HepG2 (cell line): ENCODE results near the gene SLC2A2. TPM values are rescaled to one million over a fixed set of nuclear protein-coding genes. Genes with fewer than 3 reads are reported as not detected.

Experiments
- BRD4 ChIP-seq: sonication (generic); formaldehyde crosslinking; IDR thresholded peaks from 2 replicates; pipeline ENCODE4 v1.4.0; 2020; ENCODE audit warnings: missing genetic modification reagents
- CEBPG ChIP-seq: IDR thresholded peaks from 2 replicates; pipeline ENCODE4 v1.6.1; 2016
- FLYWCH1 ChIP-seq: sonication (generic); formaldehyde crosslinking; IDR thresholded peaks from 2 replicates; pipeline ENCODE4 v1.8.1; 2023; ENCODE audit warnings: mild to moderate bottlenecking, missing genetic modification reagents
- FOXP1 ChIP-seq, 2 experiments: fragments of 450-650 bp in 1 of 2; IDR thresholded peaks; 2 replicates each; pipeline ENCODE4 v1.6.1; 2017 to 2018; ENCODE audit warnings: antibody characterized with exemption in 1 of 2
- SOX13 ChIP-seq, 3 experiments: fragments of 450-650 bp in 1 of 3; sonication (generic) in 1 of 3; formaldehyde crosslinking in 1 of 3; IDR thresholded peaks in 2 of 3; conservative IDR thresholded peaks in 1 of 3; 2 replicates each; pipeline versions ENCODE4 v1.5.0 to v1.6.1; 2016 to 2020; ENCODE audit warnings: antibody characterized with exemption in 1 of 3, mild to moderate bottlenecking in 1 of 3, missing compliant biosample characterization in 1 of 3, missing genetic modification reagents in 1 of 3, moderate library complexity in 1 of 3
- SPEN ChIP-seq: sonication (generic); formaldehyde crosslinking; IDR thresholded peaks from 2 replicates; pipeline ENCODE4 v1.5.1; 2020; ENCODE audit warnings: low read depth, mild to moderate bottlenecking, missing genetic modification reagents
- ZNF121 ChIP-seq: sonication (generic); formaldehyde crosslinking; IDR thresholded peaks from 2 replicates; pipeline ENCODE4 v1.5.0; 2020; ENCODE audit warnings: mild to moderate bottlenecking, missing genetic modification reagents
- ZNF331 ChIP-seq: sonication (generic); formaldehyde crosslinking; IDR thresholded peaks from 2 replicates; pipeline ENCODE4 v1.4.0; 2020; ENCODE audit warnings: missing genetic modification reagents
- polyA plus RNA-seq, 8 experiments: library from polyadenylated mRNA; depleted of rRNA in 3 of 8; stranded (reverse) in 7 of 8; unstranded in 1 of 8; fragments of >200 nt; fragmentation: Illumina TruSeq in 4 of 8; extraction: Trizol in 4 of 8; gene quantifications; 2 replicates each; pipeline versions ENCODE4 v1.2.1 to v1.2.3, GENCODE V29; 2011 to 2016; ENCODE audit warnings: low read depth in 4 of 8, missing spikeins in 1 of 8, mixed read lengths in 1 of 8; ENCODE audit not compliant: insufficient read depth in 1 of 8
- total RNA-seq, 5 experiments: library from RNA; depleted of rRNA; stranded (reverse); fragments of >200 nt; fragmentation: Illumina TruSeq; extraction: Trizol; gene quantifications; 2 replicates each; pipeline ENCODE4 v1.2.3, GENCODE V29; 2016; ENCODE audit warnings: low read depth in 1 of 5
- TF ChIP-seq, protein P1 (sequence below): sonication (generic); formaldehyde crosslinking; conservative IDR thresholded peaks from 2 replicates; pipeline ENCODE4 v1.8.0; 2022; ENCODE audit warnings: missing genetic modification reagents
- TF ChIP-seq, protein P2 (sequence below): sonication (generic); formaldehyde crosslinking; conservative IDR thresholded peaks from 2 replicates; pipeline ENCODE4 v1.4.0; 2020; ENCODE audit warnings: mild to moderate bottlenecking, missing genetic modification reagents, moderate library complexity
- TF ChIP-seq, protein P3 (sequence below): IDR thresholded peaks from 2 replicates; pipeline ENCODE4 v1.6.1; 2012; ENCODE audit warnings: low read depth, low read length, improper control_type of control experiment

The SLC2A2 gene
- total and polyA plus RNA-seq, 2 of the 13 experiments (the other 11 are each of a cell fraction or from before 2014, with no cell fraction given) = 19.5 to 23.2 TPM

DNA sequence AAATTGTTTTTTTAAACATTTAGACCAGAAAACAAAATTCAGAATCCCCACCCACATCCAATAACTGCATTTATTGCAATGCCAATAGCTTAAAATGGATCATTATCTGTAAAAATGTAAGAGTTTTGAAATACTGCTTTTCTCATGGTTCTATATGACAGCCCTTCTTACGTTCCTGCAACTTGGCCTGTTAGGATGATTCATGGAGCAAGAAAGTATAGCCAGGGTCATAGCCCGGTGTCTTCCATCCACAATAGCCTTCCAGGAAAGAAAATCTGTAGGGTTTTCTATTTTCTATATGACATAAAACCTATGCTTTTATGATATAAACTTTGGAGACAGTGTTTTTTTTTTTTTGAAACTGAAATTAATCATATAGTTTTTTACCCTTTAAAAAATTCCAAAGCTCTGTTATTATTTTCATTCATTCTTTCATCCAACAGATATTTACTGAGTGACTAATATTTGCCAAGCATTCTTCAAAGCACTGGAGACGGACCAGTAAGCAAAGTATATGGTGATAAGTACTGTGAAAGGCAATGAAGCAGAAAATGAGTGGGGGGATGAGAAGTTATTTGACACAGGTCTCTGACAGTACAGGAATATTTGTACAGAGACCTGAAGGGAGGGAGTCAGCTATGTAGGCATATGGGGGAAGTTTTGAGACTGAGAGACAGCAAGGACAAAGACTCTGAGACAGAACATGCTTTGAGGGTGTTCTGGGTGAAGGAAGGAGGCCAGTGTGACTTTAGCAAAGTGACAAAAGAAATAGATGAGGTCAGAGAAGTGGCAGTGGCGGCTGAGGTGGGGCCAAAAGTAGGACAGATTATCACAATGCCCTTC lies 29.0 kb upstream of the SLC2A2 start (continued):
- TF ChIP-seq, protein P1, sequence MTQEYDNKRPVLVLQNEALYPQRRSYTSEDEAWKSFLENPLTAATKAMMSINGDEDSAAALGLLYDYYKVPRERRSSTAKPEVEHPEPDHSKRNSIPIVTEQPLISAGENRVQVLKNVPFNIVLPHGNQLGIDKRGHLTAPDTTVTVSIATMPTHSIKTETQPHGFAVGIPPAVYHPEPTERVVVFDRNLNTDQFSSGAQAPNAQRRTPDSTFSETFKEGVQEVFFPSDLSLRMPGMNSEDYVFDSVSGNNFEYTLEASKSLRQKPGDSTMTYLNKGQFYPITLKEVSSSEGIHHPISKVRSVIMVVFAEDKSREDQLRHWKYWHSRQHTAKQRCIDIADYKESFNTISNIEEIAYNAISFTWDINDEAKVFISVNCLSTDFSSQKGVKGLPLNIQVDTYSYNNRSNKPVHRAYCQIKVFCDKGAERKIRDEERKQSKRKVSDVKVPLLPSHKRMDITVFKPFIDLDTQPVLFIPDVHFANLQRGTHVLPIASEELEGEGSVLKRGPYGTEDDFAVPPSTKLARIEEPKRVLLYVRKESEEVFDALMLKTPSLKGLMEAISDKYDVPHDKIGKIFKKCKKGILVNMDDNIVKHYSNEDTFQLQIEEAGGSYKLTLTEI (CRISPR knock-in tag) = no peak
- TF ChIP-seq, protein P2, sequence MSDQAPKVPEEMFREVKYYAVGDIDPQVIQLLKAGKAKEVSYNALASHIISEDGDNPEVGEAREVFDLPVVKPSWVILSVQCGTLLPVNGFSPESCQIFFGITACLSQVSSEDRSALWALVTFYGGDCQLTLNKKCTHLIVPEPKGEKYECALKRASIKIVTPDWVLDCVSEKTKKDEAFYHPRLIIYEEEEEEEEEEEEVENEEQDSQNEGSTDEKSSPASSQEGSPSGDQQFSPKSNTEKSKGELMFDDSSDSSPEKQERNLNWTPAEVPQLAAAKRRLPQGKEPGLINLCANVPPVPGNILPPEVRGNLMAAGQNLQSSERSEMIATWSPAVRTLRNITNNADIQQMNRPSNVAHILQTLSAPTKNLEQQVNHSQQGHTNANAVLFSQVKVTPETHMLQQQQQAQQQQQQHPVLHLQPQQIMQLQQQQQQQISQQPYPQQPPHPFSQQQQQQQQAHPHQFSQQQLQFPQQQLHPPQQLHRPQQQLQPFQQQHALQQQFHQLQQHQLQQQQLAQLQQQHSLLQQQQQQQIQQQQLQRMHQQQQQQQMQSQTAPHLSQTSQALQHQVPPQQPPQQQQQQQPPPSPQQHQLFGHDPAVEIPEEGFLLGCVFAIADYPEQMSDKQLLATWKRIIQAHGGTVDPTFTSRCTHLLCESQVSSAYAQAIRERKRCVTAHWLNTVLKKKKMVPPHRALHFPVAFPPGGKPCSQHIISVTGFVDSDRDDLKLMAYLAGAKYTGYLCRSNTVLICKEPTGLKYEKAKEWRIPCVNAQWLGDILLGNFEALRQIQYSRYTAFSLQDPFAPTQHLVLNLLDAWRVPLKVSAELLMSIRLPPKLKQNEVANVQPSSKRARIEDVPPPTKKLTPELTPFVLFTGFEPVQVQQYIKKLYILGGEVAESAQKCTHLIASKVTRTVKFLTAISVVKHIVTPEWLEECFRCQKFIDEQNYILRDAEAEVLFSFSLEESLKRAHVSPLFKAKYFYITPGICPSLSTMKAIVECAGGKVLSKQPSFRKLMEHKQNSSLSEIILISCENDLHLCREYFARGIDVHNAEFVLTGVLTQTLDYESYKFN (CRISPR knock-in tag) = peak; percentile 61
- TF ChIP-seq ZNF121 (CRISPR knock-in tag) (no peak), BRD4 (CRISPR knock-in tag) (no peak), FOXP1 (IDR thresholded peaks at IDR 0.05) (no peak), FOXP1 (CRISPR knock-in tag; IDR thresholded peaks at IDR 0.05) (peak; percentile 56), ZNF331 (0 out of 2 replicates have a peak, but pooled peaks have one; percentile 12), FLYWCH1 (CRISPR knock-in tag) (no peak), SPEN (CRISPR knock-in tag) (no peak), CEBPG (CRISPR knock-in tag) (peak; percentile 27; the same call in 1 of the 2 replicates), SOX13 (IDR thresholded peaks at IDR 0.05) (no peak), SOX13 (CRISPR knock-in tag; conservative IDR thresholded peaks at IDR 0.05 in 1 of 2, IDR thresholded peaks at IDR 0.05 in 1 of 2) (peak in 1 of 2 experiments; percentile 57; a peak in 2 of 4 replicates)
- TF ChIP-seq, protein P3, sequence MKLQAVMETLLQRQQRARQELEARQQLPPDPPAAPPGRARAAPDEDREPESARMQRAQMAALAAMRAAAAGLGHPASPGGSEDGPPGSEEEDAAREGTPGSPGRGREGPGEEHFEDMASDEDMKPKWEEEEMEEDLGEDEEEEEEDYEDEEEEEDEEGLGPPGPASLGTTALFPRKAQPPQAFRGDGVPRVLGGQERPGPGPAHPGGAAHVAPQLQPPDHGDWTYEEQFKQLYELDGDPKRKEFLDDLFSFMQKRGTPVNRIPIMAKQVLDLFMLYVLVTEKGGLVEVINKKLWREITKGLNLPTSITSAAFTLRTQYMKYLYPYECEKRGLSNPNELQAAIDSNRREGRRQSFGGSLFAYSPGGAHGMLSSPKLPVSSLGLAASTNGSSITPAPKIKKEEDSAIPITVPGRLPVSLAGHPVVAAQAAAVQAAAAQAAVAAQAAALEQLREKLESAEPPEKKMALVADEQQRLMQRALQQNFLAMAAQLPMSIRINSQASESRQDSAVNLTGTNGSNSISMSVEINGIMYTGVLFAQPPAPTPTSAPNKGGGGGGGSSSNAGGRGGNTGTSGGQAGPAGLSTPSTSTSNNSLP = 0 out of 2 replicates have a peak, but pooled peaks have one; percentile 24
- TF ChIP-seq, all 625 proteins: peak for 54
